GM19240 (cell line): ENCODE results near the gene FAM186B.

Experiments
- DNase-seq: peaks from one replicate; pipeline ENCODE4 v3.0.0; 2011; ENCODE audit warnings: low spot score; ENCODE audit not compliant: insufficient read length

FAM186B gene

DNA sequence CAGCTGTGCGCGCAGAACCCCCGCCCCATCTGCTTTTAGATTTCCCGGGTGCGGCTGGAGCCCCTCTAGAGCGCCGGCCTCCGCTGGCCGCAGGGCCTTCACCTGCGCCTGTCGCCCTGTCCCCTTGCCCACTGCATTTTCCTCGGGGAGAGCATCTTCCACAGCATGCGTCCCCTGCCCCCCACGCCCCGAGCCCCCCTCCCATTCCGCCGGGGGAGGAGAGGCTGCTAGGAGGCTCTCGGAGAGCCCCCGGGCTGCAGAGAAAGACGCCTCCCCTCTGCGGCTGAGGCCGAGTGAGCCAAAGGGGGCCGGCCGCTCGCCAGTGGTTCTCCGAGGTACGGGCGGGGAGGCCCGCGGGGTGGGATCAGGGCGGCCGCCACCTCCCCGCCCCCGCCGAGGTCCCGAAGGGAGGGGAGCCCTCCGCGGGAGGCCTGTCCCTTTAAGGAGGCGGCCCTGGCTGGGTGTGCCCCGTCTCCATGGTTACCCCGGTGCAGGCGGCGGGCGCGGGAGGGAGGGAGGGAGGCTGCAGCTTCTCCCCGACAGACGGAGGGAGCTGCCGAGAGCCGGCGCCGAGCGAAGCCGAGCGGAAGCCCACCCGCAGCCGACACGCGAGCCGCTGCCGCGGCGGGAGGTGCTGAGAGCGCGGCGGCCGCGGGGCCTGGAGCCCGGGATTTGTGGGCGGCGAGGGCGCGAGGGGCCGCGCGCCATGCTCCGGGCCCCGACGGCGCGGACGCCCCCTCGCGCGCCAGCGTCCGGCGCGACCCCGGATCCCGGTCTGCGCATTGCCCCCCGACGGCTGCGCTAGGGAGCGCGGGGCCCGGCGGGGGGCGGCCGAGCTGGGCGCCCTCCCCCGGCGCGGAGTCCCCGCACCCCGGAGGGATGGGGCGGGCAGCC, 66.7 kb downstream of the FAM186B start, which contains the start of gene KCNH3:
TSS of gene KCNH3 (plus strand) at position 521 of the 894 bp plus-strand sequence. CDS start 387 bp downstream, outside the sequence.
- peak; percentile 81 for DNase-seq

DNA sequence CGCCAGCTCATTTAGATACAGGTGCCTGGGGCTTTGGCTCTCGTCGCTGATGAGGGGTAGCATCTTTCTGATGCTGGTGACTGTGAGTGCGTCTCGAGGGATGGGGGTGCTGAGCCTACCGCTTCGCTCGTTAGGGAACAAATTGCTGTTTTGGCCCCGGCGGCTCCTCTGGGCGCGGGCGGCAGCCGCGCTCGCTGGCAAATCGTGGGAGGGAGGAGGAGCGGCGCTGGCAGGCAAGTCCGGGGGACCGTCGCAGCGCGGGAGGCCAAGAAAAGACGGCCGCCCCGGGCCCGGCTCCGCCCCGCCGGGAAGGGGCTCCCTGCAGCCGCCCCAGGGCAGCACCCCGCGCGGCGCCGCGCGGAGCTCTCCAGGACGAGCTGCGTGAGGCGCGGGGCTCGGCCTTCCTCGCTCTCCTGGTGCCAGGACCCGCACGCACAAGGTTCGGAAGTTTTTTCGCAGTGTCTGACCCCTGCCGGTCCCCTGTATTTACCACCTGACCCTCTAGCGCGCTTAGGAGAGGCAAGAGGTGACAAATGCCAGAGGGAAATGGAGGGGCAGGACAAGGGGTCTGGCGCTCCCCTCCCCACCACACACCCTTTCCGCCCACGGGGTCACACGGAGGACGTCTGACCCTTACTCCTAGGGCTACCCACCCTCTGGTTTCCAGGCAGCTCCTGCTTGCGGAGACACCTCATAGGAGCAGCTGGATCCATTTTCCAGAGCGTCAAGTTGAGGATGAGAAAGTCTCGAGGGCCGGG, 67.5 kb downstream of the FAM186B start:
- DNase-seq: no peak
